DOHH2 (cell line): ENCODE measurements around the gene KLHL1.

Experiments used
- CTCF ChIP-seq: fragments of 200-600 bp; sonication (generic); IDR thresholded peaks from one replicate; pipeline ENCODE4 v1.5.1; 2014; ENCODE audit warnings: antibody characterized with exemption, mild to moderate bottlenecking, low read depth, low read length; ENCODE audit not compliant: poor library complexity, severe bottlenecking
- EZH2phosphoT487 ChIP-seq: fragments of 200-600 bp; sonication (generic); IDR thresholded peaks from 2 replicates; pipeline ENCODE4 v1.6.1; 2017; ENCODE audit warnings: borderline replicate concordance, mild to moderate bottlenecking, antibody characterized with exemption, low read length, moderate library complexity, mixed read lengths

- TF ChIP-seq CTCF, result no peak
- no peak for TF ChIP-seq EZH2phosphoT487
Measured at GRCh38 chr13:70088926-70089325, 19.3 kb downstream of the KLHL1 start.
